SU-DHL-6 (cell line): ENCODE data around the gene WASHC4.

Source experiments
- H2AFZ ChIP-seq: fragments of 200-600 bp; sonication (generic); 2 replicates; pipeline ENCODE4 v1.6.1; 2014; ENCODE audit warnings: low read depth, mild to moderate bottlenecking, moderate library complexity, mixed read lengths, antibody characterized with exemption, low read length; ENCODE audit not compliant: severe bottlenecking
- H3F3A ChIP-seq: fragments of 200-600 bp; shearing (Covaris generic); 2 replicates; pipeline ENCODE4 v1.6.0; 2016; ENCODE audit warnings: antibody characterized with exemption, mild to moderate bottlenecking; ENCODE audit not compliant: insufficient read depth
- H3K27ac ChIP-seq: fragments of 200-600 bp; sonication (generic); 2 replicates; pipeline ENCODE4 v1.5.1; 2016; ENCODE audit warnings: low read depth, mild to moderate bottlenecking, low read length, moderate library complexity, mixed read lengths
- H3K27me3 ChIP-seq: fragments of 200-600 bp; sonication (generic), shearing (Covaris generic); 2 replicates; pipeline ENCODE4 v1.6.0; 2014; ENCODE audit warnings: mild to moderate bottlenecking, low read length
- H3K36me3 ChIP-seq: fragments of 200-600 bp; sonication (generic); 2 replicates; pipeline ENCODE4 v1.6.1; 2014; ENCODE audit warnings: mild to moderate bottlenecking, low read length, mixed read lengths
- H3K4me2 ChIP-seq: fragments of 300-600, 200-600 bp; shearing (Covaris generic), sonication (generic); 2 replicates; pipeline ENCODE4 v1.6.0; 2014; ENCODE audit warnings: low read length, low read depth, mild to moderate bottlenecking; ENCODE audit not compliant: poor library complexity, severe bottlenecking
- H3K4me3 ChIP-seq: fragments of 200-600 bp; sonication (generic); 2 replicates; pipeline ENCODE4 v1.5.1; 2014; ENCODE audit warnings: antibody characterized with exemption, low read length, mild to moderate bottlenecking, mixed read lengths; ENCODE audit not compliant: insufficient read depth, poor library complexity, severe bottlenecking
- H3K79me2 ChIP-seq: fragments of 200-600 bp; sonication (generic); 2 replicates; pipeline ENCODE4 v1.6.1; 2014; ENCODE audit warnings: mild to moderate bottlenecking, low read length, moderate library complexity; ENCODE audit not compliant: insufficient read depth
- H3K9ac ChIP-seq: fragments of 200-600 bp; sonication (generic); 2 replicates; pipeline ENCODE4 v1.7.0; 2014; ENCODE audit warnings: mild to moderate bottlenecking, low read length
- H3K9me2 ChIP-seq: fragments of 200-600 bp; sonication (generic); replicated peaks from 2 replicates; pipeline ENCODE4 v1.6.1; 2014; ENCODE audit warnings: low read length; ENCODE audit not compliant: insufficient read depth
- H3K9me3 ChIP-seq: fragments of 200-600 bp; sonication (generic); 2 replicates; pipeline ENCODE4 v1.6.1; 2014; ENCODE audit warnings: low read length, mixed read lengths; ENCODE audit not compliant: insufficient read depth
- H4K20me1 ChIP-seq: fragments of 200-600 bp; sonication (generic); 2 replicates; pipeline ENCODE4 v1.6.1; 2014; ENCODE audit warnings: low read depth, mild to moderate bottlenecking, antibody characterized with exemption, low read length, moderate library complexity, mixed read lengths
- EZH2phosphoT487 ChIP-seq: fragments of 200-600 bp; sonication (generic), shearing (Covaris generic); conservative IDR thresholded peaks from 2 replicates; pipeline ENCODE4 v1.6.1; 2018; ENCODE audit warnings: mild to moderate bottlenecking, antibody characterized with exemption, low read length, moderate library complexity, mixed read lengths
- TF ChIP-seq, protein P1 (sequence below): fragments of 200-600 bp; sonication (generic); IDR thresholded peaks from one replicate; pipeline ENCODE4 v1.5.1; 2017; ENCODE audit warnings: antibody characterized with exemption, mild to moderate bottlenecking, low read length, moderate library complexity; ENCODE audit not compliant: insufficient read depth, poor library complexity, severe bottlenecking

The WASHC4 gene

GRCh38 chr12:105206686-105207374, 99.3 kb downstream of the WASHC4 start:
- Histone ChIP-seq H3K27me3 (no peaks in the 10 kb centered on the region), H3K79me2 (no peaks in the 10 kb centered on the region), H3K9me2 (no peaks in the 10 kb centered on the region), H3K27ac (no peak overlapping the region), H3K36me3 (no peaks in the 10 kb centered on the region), H2AFZ (no peak overlapping the region), H3F3A (no peaks in the 10 kb centered on the region), H3K4me3 (no peak overlapping the region), H3K9me3 (no peaks in the 10 kb centered on the region), H3K9ac (no peak overlapping the region), H3K4me2 (no peak overlapping the region), H4K20me1 (no peaks in the 10 kb centered on the region)
- TF ChIP-seq EZH2phosphoT487: no peak
- TF ChIP-seq, protein P1, sequence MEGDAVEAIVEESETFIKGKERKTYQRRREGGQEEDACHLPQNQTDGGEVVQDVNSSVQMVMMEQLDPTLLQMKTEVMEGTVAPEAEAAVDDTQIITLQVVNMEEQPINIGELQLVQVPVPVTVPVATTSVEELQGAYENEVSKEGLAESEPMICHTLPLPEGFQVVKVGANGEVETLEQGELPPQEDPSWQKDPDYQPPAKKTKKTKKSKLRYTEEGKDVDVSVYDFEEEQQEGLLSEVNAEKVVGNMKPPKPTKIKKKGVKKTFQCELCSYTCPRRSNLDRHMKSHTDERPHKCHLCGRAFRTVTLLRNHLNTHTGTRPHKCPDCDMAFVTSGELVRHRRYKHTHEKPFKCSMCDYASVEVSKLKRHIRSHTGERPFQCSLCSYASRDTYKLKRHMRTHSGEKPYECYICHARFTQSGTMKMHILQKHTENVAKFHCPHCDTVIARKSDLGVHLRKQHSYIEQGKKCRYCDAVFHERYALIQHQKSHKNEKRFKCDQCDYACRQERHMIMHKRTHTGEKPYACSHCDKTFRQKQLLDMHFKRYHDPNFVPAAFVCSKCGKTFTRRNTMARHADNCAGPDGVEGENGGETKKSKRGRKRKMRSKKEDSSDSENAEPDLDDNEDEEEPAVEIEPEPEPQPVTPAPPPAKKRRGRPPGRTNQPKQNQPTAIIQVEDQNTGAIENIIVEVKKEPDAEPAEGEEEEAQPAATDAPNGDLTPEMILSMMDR: no peak

- no peak overlapping the region for H3K4me3 ChIP-seq
- no peak overlapping the region for H2AFZ ChIP-seq
- no peak overlapping the region for H3K4me2 ChIP-seq
- no peak overlapping the region for H3K27ac ChIP-seq
- H3K9me3 ChIP-seq: no peaks in the 10 kb centered on the region
- H4K20me1 ChIP-seq: no peaks in the 10 kb centered on the region
- no peak for TF ChIP-seq EZH2phosphoT487
- TF ChIP-seq, protein P1: no peak
- no peaks in the 10 kb centered on the region for H3K36me3 ChIP-seq
- H3K9me2 ChIP-seq: no peaks in the 10 kb centered on the region
- no peaks in the 10 kb centered on the region for H3F3A ChIP-seq
- H3K27me3 ChIP-seq: no peaks in the 10 kb centered on the region
- H3K79me2 ChIP-seq: no peaks in the 10 kb centered on the region
- H3K9ac ChIP-seq: no peak overlapping the region
These were observed 101.6 kb downstream of the WASHC4 start for GRCh38 chr12:105209091-105209490.

- Histone ChIP-seq H3K9ac (no peak overlapping the region), H3K9me3 (no peaks in the 10 kb centered on the region), H3K36me3 (no peaks in the 10 kb centered on the region), H3K4me2 (no peak overlapping the region), H3K27me3 (no peaks in the 10 kb centered on the region), H3F3A (no peaks in the 10 kb centered on the region), H3K79me2 (no peaks in the 10 kb centered on the region), H3K4me3 (no peak overlapping the region), H4K20me1 (no peaks in the 10 kb centered on the region), H3K9me2 (no peaks in the 10 kb centered on the region), H3K27ac (no peak overlapping the region), H2AFZ (no peak overlapping the region)
- TF ChIP-seq, protein P1: no peak
- no peak for TF ChIP-seq EZH2phosphoT487
These were observed 104.9 kb downstream of the WASHC4 start for GRCh38 chr12:105212438-105212837.

DNA sequence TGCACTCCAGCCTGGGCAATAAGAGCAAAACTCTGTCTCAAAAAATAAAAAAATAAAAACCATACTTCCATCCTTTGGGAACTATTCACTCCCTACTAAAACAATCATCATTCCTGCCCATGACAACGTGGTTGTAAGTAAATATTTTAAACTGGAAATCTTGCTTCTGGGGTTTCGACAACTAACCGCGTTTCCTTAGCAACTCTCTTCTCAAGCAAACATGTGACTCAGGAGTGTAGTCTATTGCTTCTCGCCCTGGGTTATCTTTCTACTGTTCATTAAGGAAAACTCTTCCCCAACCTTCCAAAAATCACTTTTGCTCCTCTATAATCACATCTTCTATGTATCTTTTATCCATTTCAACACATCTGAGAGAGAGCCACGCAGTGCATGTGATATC, 106.6 kb downstream of the WASHC4 start:
- no peak overlapping the region for H3K4me2 ChIP-seq

More for the DNA sequence above, 106.6 kb downstream of the WASHC4 start:
- Histone ChIP-seq H2AFZ (no peak overlapping the region), H3K9ac (no peak overlapping the region), H3K27ac (no peak overlapping the region), H4K20me1 (no peaks in the 10 kb centered on the region), H3F3A (no peaks in the 10 kb centered on the region), H3K79me2 (no peaks in the 10 kb centered on the region), H3K36me3 (no peaks in the 10 kb centered on the region), H3K4me3 (no peak overlapping the region), H3K9me3 (no peaks in the 10 kb centered on the region), H3K9me2 (no peaks in the 10 kb centered on the region), H3K27me3 (no peaks in the 10 kb centered on the region)
- TF ChIP-seq, protein P1: no peak
- no peak for TF ChIP-seq EZH2phosphoT487
